GM21390 (cell line): ENCODE data around the gene ABHD2.
"Not testable (repeated sequence)": the region's sequence is repeated elsewhere in the genome, so short reads cannot be mapped to it uniquely, and the experiment has no call there.

ENCODE experiments used
- ATAC-seq: cut with Tn5 transposase; IDR thresholded peaks from one replicate; pipeline ENCODE4 v1.9.1; 2021; ENCODE audit not compliant: unreplicated experiment

The ABHD2 gene

GRCh38 chr15:89087830-89088604 is at the start of gene ABHD2:
Gene ABHD2, plus strand, starts transcription at chr15:89088456. Its CDS starts 27,872 bp downstream, at chr15:89116328.
- ATAC-seq: peak; percentile 97

GRCh38 chr15:89039142-89039541 is 49.1 kb upstream of the ABHD2 start:
- ATAC-seq: no peak

GRCh38 chr15:89041507-89041906 is 46.7 kb upstream of the ABHD2 start:
- ATAC-seq: no peak

- no peak for ATAC-seq
These were observed 45.9 kb upstream of the ABHD2 start for GRCh38 chr15:89042387-89042786.

GRCh38 chr15:89043031-89044002 is 44.9 kb upstream of the ABHD2 start:
- no peak for ATAC-seq

GRCh38 chr15:89049016-89049666 is 39.1 kb upstream of the ABHD2 start:
- ATAC-seq: not testable (repeated sequence)

GRCh38 chr15:89051875-89052274 is 36.4 kb upstream of the ABHD2 start:
- no peak for ATAC-seq

GRCh38 chr15:89052474-89052873 is 35.8 kb upstream of the ABHD2 start:
- ATAC-seq: no peak

GRCh38 chr15:89054873-89055272 is 33.4 kb upstream of the ABHD2 start:
- no peak for ATAC-seq

GRCh38 chr15:89057506-89058133 is 30.6 kb upstream of the ABHD2 start:
- ATAC-seq: no peak

GRCh38 chr15:89058376-89058775 is 29.9 kb upstream of the ABHD2 start:
- ATAC-seq: no peak

GRCh38 chr15:89058876-89059405 is 29.3 kb upstream of the ABHD2 start:
- ATAC-seq: no peak

GRCh38 chr15:89066280-89066679 is 22.0 kb upstream of the ABHD2 start:
- ATAC-seq: no peak

- peak; percentile 35 for ATAC-seq
These were observed 20.5 kb upstream of the ABHD2 start for GRCh38 chr15:89067751-89068150.

- peak; percentile 97 for ATAC-seq
These were observed 19.9 kb upstream of the ABHD2 start for GRCh38 chr15:89068325-89068784.

GRCh38 chr15:89070197-89071124 is 17.8 kb upstream of the ABHD2 start:
- no peak for ATAC-seq

- no peak for ATAC-seq
These were observed 16.8 kb upstream of the ABHD2 start for GRCh38 chr15:89071471-89071870.

- no peak for ATAC-seq
These were observed 15.9 kb upstream of the ABHD2 start for GRCh38 chr15:89072277-89072869.

GRCh38 chr15:89074402-89075012 is 13.7 kb upstream of the ABHD2 start:
- no peak for ATAC-seq
